ENCODE measurements around the gene PARD6B.
"Not testable (repeated sequence)": the region's sequence is repeated elsewhere in the genome, so short reads cannot be mapped to it uniquely, and the experiment has no call there.

The PARD6B gene

DNA sequence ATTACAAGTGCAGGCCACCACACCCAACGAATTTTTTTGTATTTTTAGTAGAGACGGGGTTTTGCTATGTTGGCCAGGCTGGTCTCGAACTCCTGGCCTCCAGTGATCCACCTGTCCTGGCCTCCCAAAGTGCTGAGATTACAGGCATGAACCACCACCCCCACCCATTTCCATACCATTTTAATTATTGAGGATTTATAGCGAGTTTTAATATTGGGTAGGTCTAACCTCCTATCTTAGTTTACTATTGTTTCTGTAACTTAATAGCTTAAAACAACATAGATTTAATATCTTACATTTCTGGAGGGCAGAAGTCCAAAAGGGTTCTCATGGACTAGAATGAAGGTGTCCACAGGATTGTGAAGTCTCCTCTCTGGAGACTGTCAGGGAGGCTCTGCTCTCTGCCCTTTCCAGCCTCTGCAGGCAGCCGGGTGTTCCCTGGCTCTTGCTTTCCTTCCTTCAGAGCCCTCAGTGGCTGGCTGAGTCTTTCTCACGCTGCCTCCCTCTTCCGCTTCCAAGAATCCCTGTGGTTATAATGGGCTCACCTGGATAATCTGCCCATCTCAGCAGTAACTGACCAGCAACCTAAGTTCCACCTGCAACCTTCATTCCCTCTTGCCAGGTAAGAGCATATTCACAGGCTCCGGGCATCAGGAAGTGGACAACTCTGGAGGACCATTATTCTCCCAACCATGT lies 44.9 kb downstream of the PARD6B start:
- no peak for DNase-seq

DNA sequence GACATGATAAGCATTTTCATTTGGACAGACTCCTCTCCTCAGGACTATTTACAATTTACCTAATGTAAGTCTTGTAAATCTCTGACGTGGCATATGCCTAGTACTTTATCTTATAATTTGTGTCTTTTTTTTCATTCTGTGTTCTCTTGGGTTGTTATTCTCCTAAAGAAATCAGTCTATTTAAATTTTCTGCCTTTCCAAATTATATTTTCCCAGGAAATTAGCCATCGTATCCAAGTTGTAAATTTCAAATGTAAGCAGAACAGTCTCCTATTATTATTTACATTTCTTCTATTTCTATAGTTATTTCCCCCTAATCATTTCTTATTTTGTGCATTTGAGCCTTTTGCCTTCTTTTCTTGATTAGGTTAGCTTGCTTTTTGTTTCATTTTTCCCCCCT lies 46.0 kb downstream of the PARD6B start:
- DNase-seq: no peak

DNA sequence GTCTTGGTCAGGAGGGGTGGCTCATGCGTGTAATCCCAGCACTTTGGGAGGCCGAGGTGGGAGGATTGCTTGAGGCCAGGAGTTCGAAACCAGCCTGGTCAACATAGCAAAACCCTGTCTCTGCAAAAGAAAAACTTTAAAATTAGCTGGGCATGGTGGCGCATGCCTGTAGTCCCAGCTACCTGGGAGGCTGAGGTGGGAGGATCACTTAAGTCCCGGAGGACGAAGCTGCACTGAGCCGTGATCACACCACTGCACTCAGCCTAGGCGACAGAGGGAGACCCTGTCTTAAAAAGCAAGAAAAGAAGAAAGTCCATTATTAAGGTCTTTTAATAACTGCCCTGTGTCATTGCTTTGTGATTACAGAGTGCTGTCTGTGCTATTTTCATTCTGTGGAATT lies 47.6 kb downstream of the PARD6B start:
- not testable (repeated sequence) for DNase-seq

DNA sequence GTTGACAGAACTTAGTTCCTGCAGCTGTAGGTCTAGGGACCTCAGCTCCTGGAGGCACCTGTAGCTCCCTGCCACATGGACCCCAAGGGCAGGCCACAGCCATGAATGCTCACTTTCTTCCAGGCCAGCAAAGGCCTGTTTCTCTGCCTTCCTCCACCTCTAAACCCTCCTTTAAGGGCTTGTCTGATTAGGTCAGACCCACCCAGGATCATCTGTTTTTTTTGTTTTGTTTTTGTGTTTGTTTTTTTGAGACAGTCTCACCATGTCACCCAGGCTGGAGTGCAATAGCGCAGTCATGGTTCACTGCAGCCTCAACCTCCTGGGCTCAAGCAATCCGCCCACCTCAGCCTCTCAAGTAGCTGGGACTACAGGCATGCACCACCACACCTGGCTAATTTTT lies 52.0 kb downstream of the PARD6B start:
- no peak for DNase-seq

DNA sequence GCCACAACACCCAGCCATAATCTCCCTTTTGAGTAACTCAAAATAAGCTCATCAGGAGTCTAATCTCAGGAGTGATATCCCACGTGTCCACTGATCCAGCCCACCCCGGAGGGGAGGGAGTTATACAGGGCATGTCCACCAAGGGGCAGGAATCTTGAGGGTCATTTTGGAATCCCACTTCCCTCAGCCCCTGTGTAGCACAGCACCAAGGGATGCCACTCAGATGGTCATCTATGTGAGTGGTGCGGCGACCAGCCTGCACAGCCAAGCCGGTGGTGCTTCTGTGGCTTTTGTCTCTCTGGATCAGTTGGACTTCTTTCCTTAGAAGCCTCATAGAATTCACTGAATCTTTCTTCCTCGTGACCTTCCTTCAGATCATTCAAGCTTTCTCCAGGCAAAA lies 52.5 kb downstream of the PARD6B start:
- DNase-seq: no peak

DNA sequence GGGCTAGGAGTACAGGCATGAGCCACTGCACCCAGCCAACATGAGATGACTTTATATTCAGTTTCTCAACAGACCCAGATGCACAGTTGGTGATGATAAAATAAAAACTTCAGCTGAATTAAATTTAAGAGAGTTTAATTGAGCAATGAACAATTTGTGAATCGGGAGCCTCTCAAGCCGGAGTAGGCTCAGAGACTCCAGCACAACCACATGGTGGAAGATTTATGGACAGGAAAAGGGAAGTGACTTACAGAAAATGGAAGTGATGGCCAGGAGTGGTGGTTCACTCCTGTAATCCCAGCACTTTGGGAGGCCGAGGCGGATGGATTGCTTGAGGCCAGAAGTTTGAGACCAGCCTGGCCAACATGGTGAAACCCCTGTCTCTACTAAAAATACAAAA lies 53.1 kb downstream of the PARD6B start:
- no peak for DNase-seq

DNA sequence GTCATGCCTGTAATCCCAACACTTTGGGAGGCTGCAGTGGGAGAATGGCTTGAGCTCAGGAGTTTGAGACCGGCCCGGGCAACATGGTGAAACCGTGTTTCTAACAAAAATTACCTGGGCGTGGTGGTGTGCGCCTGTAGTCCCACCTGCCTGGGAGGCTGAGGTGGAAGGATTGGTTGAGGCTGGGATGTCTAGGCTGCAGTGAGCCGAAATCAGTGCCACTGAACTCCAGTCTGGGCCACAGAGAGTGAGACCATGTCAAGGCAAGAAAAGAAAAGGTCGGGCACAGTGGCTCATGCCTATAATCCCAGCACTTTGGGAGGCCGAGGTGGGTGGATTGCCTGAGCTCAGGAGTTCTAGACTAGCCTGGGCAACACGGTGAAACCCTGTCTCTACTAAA lies 55.3 kb downstream of the PARD6B start:
- no peak for DNase-seq

DNA sequence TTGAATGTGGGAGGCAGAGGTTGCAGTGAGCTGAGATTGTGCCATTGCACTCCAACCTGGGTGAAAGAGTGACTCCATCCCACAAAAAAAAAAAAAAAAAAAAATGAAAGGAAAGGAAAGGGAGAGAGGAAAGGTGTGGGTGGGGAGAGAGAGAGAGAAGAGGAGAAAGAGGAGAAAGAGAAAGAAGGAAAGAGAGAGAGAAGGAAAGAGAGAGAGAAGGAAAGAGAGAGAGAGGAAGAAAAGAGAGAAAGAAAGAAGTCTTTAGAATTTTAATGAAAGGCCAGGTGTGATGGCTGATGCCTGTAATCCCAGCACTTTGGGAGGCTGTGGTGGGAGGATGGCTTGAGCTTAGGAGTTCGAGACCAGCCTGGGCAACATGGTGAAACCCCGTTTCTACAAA lies 55.8 kb downstream of the PARD6B start:
- no peak for DNase-seq

DNA sequence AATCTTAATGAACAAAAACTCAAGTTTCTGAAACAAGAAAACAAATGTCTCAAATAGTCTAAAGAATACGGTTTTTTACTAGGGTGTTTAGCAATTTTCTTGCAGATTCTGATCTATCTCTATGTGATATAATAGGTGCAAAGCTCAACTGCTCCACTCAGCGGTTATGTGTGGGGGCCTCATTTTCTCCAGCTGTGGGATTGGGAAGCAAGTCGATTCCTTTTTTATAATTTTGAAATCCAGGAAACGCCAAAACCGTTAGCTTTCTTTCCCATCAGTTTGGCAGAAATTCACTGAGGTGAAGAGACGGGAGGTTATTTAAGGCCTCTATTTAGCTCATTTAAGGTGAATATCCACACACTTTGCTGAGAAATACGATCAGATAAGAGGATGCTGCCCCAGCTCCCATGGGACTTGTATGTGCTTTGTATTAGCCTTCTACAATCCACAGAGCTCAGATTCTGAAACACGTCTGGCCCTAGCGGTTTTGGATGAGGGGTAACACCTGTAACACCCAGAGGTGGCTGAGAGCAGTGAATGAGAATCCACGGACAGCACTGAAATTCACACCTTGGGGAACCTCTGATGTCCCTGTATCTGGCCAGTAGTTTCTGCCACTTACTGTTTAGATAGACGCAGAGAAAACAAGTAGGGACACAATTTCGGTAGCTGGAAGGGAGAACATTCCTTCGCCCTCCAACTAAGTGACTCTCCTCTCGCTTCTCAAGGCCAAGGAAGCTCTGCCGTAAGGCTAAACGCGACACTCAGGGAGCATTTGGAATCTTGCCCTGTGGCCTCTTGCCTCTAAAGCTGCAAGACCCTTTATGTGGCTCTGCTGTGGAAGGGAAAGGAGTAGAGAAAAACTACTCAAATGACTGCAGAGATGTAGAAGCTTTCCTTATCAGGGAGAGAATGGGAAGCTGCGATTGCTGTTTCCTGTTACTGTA lies 56.9 kb downstream of the PARD6B start:
- peak in 1 of 2 experiments; percentile 81 for DNase-seq

DNA sequence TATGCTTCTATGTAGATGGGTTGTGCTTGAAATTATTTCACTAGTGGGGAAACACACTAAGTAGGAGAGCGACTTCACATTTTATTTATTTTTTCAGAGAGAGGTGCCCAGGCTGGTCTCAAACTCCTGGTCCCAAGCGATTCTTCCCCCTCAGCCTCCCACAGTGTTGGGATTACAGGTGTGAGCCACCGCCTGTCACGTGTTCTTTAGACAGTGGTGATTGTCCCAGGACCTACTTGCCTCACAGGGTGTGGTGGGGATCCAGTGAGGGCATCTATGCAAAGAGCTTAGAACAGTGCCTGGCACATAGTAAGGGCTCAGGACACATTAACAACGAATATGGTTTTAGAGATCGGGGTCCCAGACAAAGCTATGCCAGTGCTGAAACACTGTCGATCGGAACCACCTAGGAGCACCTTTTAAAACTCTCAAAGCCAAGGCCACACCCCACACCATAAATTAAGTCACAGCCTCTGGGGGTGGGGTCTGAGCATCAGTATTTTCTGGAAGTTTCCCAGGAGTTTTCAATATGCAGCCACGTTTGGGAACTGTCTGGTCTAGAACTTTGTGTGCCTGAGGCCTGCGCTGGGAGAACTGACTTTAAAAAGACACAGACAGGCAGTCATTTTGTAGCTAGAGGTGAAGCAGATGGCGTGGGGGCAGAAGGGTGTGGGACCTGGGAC lies 58.7 kb downstream of the PARD6B start:
- DNase-seq: no peak

DNA sequence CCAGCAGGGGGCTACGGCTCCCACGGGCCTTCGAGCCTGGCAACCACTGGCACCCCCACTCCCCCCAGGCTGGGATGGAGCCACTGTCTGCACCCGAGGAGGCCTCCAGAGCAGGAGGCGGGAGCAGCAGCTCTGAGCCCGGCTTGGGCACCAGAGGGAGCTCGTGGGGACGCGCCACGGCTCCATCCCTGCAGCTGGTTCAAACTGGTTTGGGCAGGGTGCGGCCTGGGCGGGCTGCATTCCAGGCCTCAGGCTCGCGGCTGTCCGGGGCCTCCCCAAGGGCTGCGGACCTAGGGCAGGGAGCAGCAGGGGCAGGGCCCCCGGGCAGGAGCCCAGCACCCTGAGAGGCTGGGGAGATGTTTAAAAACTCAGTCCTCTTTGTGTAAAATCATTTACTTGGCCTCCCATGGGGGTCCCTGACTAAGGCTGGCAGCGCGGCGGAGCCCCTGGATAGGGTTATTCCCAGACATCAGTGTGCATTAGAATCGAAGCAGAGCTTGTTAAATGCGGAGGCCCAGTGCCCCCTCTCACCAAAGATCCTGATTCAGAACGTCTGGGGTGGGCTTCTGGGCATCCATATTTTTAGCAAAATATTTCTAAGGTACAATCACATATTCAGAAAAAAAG lies 59.4 kb downstream of the PARD6B start:
- DNase-seq: peak; percentile 78 to 89

DNA sequence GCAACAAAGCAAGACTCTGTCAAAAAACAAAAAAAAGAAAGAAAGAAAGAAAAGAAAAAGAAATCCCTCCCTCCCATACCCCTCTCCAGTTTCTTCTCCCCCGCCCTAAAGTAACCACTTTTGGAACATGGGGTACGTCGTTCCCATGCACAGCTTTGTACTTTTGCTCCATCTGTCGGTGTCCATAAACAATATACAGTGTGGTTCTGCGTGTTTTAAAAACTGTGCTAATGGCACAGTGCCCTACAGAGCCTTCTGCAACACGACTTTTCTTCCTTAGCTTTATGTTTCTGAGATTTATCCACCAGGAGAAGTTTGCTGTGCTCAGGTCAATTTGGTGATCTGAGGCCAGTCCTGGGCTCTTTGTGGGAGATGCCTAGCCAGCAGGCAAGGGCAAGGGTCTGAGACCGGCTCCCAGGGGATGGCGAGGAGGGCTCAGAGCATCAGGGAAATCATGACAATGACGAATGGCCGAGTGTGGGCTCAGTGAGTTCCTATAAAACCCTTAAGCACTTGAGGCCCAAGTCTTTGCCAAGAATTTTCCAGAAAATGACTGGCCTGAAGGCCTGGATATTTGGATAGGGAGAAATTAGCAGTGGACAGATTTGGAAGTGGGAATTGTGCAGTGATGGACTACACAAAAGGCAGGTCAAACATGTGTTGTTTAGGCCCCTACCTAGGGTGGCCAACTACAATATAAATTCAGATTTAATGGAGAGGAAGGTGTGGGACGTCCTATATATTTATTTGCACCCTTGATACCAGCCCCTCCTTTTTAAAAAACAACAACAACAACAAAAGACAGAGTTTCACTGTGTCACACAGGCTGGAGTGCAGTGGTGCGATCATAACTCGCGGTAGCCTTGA lies 61.6 kb downstream of the PARD6B start:
- no peak for DNase-seq

DNA sequence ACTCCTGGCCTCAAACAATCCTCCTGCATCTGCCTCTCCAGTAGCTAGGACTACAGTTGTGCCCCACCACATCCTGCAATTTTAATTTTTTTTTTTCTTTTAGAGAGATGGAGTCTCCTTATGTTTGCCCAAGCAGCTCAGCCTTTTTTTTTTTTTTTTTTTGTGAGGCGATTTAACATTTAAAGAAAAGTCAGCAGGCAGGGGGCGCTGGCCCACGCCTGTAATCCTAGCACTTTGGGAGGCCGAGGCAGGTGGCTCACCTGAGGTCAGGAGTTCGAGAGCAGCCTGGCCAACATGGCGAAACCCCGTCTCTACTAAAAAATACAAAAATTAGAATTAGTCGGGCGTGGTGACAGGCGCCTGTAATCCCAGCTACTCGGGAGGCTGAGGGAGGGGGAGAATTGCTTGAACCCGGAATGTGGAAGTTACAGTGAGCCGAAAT lies 62.2 kb downstream of the PARD6B start:
- peak in 1 of 2 experiments; percentile 25 for DNase-seq

DNA sequence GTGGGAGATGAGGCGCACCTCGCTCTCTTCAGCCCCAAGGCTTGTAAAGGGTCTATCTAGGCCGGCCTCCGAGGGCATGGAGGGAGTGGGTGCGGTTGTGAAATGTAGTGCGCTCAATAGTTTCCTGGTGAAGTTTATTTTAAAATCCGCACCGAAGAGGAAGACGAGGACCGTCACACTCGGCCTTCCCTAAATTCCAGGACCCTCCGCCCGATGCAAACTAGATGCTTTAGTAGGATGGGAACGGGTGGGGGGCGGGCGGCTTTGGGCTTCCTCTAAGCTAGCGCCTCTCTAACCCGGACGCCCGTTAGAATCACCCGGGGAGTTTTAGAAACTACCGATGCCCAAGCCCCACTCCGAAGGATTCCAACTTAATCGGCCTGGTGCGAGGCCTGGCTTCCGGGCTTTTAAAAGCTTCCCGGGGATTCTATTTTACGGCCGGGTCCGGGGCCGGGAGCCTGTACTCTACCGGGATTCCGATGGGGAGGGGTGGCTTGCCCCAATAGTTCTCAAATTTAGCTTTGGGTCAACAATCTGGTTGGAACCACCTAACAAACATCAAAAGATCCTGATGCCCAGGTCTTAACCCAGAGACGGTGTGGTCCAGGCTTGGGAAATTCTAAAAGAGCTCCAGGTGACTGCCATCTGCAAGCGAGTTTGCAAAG lies 62.9 kb downstream of the PARD6B start:
- DNase-seq: no peak

DNA sequence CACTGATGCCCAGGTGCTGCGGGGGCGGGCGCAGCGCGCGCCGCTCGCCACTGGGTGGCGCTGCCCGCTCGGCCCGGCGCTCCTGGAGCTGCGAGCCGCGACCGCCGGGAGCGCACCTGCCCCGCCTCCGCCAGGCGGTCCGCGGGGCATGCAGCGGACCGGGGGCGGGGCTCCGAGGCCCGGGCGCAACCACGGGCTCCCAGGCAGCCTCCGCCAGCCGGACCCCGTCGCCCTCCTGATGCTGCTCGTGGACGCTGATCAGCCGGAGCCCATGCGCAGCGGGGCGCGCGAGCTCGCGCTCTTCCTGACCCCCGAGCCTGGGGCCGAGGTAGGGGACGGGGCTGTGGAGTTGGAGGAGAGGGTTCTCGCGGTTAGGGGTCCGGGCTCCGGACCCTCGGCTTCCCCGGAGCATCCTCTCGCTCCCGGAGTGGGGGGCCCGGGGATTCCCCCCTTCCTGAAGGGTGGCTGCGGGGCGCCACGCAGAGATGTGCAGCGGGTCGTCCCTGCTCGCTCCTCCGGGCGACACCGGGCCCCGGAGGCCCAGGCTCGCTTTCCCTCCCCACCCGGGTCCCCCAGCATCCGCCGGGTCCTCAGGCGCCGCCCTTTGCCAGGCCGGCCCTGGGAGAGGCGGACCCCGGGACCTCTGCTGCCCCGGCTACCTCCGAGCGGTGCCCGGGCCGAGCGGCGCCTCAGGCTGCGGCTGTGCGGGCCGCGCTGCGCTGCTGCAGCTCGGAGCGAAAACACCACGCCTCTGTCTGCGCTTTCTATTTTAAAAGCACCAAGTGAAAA lies 63.7 kb downstream of the PARD6B start, which contains the start of gene BCAS4:
Gene BCAS4 (plus strand): TSS at position 216 of the 789 bp plus-strand sequence. CDS start 23 bp downstream, at position 239.
- peak; percentile 77 to 88 for DNase-seq

DNA sequence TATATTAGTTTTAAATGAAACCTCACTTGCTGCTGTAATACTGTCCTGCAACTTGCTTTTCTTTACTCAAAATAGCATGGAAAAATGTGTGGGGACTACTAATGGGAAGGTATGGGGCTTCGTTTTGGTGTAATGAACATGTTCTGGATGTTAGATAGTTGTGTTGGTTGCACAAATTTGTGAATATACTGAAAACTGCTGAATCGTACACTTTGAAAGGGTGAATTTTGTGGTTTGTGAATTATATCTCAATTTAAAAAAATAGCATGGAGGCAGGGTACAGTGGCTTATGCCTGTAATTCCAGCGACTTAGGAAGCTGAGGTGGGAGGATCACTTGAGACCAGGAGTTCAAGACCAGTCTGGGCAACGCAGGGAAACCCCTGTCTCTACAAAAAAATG lies 65.8 kb downstream of the PARD6B start:
- no peak for DNase-seq

DNA sequence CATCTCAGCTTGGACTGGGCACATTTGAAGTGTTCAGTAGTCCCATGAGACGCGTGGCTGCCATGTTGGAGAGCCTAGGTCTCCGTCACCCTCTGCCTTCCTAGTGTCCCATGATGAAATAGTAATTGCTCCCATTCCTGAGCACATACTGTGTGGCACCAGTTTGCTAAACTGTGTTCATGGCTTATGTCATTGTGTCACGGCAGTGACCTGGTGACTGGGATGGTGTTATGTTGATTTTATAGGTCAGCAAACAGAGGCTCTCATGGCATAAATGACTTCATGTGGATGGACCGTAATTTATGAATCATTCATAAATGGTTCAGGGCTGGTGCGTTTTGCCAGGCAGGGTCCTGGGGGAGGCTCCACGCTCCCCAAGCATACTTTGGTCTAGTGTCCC lies 67.3 kb downstream of the PARD6B start:
- no peak for DNase-seq

DNA sequence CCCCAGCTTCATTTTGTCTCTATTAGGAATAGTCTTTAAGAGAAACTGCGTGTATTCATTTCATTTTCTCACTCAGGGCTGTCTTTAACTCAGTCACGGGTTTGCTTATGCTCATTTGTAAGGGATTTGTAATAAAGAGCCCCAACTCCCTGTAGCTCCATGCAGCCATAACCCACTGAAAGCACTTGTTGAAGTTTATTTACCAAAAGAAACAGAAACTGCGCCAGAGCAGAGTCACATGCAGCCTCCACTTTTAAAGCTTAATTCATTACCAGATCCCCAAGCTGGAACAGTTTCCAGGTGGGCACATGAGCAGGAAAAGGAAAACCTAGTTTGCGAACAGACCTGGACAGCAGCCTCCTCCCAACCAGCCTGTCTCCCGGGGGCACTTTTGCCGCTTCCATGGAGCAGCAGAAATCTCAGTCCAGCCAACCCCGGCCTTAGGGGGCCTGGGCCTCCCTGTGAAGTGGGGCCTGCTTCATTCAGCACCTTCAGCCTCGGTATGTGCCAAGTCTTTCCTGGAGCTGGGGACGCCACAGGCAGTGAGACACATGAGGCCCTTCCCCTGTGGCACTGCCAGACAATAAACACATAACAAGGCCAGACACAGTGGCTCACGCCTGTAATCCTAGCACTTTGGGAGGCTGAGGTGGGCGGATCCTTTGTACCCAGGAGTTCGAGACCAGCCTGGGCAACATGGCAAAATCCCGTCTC lies 68.0 kb downstream of the PARD6B start:
- DNase-seq: no peak

DNA sequence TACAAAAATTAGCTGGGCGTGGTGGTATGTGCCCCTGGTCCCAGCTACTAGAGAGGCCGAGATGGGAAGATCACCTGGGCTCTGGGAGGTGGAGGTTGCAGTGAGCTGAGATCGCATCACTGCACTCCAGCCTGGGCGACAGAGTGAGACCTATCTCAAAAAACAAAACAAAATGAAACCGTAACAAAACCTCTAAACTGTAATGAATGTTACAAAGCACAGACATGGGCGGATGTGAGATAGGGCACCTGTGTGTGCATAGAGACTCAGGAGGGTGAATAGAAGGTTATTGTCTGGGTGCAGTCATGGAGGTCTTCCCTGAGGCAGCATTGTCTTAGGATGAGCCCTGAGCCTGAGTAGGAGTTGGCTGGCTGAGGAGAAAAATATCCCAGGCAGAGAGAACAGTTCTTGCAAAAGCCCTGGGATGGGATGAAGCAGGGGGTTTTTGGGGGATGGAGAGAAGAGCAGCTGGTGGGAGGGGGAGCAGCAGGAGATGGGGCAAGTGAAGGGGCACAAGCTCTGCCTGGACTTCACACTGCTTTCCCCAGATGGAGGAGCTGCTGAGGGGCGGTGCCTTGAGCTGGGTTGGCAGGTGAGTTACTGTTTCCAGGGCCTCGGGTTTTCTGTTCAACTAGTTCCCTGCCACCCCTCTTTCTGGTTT lies 68.6 kb downstream of the PARD6B start:
- no peak for DNase-seq

Data from SW 1271 (cell line).